ENCODE data around the gene ACKR2.
"Not testable (repeated sequence)": the region's sequence is repeated elsewhere in the genome, so short reads cannot be mapped to it uniquely, and the experiment has no call there.

Gene ACKR2

GRCh38 chr3:42801784-42802183 lies 7.5 kb upstream of the ACKR2 start:
- DNase-seq, result no peak

GRCh38 chr3:42802876-42803413 lies 6.3 kb upstream of the ACKR2 start:
- DNase-seq, result no peak

GRCh38 chr3:42803414-42804105 lies 5.7 kb upstream of the ACKR2 start:
- no peak for DNase-seq

GRCh38 chr3:42804106-42804830 lies 5.0 kb upstream of the ACKR2 start, which contains the start of gene HIGD1A:
Gene HIGD1A (minus strand): TSS chr3:42804490. CDS start chr3:42794253, 10,237 bp downstream.
- peak; percentile 72 for DNase-seq

GRCh38 chr3:42804831-42805132 lies 4.5 kb upstream of the ACKR2 start:
- DNase-seq, result no peak

GRCh38 chr3:42805141-42805821 lies 4.0 kb upstream of the ACKR2 start:
- no peak for DNase-seq

GRCh38 chr3:42807929-42808328 lies 1.3 kb upstream of the ACKR2 start:
- no peak for DNase-seq

- DNase-seq, result not testable (repeated sequence)
Observed at GRCh38 chr3:42810706-42811105, 1.5 kb downstream of the ACKR2 start.

- not testable (repeated sequence) for DNase-seq
Observed at GRCh38 chr3:42811118-42811883, 2.1 kb downstream of the ACKR2 start.

GRCh38 chr3:42814246-42814645 lies 5.0 kb downstream of the ACKR2 start:
- no peak for DNase-seq

- no peak for DNase-seq
Observed at GRCh38 chr3:42814914-42815507, 5.8 kb downstream of the ACKR2 start.

GRCh38 chr3:42815826-42816225 lies 6.6 kb downstream of the ACKR2 start:
- DNase-seq, result no peak

- DNase-seq, result no peak
Observed at GRCh38 chr3:42819351-42819965, 10.2 kb downstream of the ACKR2 start.

GRCh38 chr3:42820746-42821051 lies 11.5 kb downstream of the ACKR2 start:
- DNase-seq, result no peak

- no peak for DNase-seq
Observed at GRCh38 chr3:42822828-42823227, 13.6 kb downstream of the ACKR2 start.

- no peak for DNase-seq
Observed at GRCh38 chr3:42823351-42823750, 14.1 kb downstream of the ACKR2 start.

- DNase-seq, result no peak
Observed at GRCh38 chr3:42826141-42826540, 16.9 kb downstream of the ACKR2 start.

- DNase-seq, result no peak
Observed at GRCh38 chr3:42827023-42827422, 17.8 kb downstream of the ACKR2 start.

GRCh38 chr3:42827654-42828053 lies 18.4 kb downstream of the ACKR2 start:
- no peak for DNase-seq

- DNase-seq, result no peak
Observed at GRCh38 chr3:42829083-42829627, 19.9 kb downstream of the ACKR2 start.

- no peak for DNase-seq
Observed at GRCh38 chr3:42829628-42830436, 20.6 kb downstream of the ACKR2 start.
